ENCODE data around the gene ISCA1.

Gene ISCA1

GRCh38 chr9:86282077-86282978 is at the start of gene ISCA1:
TSS of gene ISCA1 (minus strand) at chr9:86282538. CDS start at chr9:86282458, 80 bp downstream.
- CTCF ChIA-PET = interaction anchor here (1.4 kb wide), 1 partner anchor 82 kb away, joined by 4 read pairs; no protein-coding TSS in a partner anchor

DNA sequence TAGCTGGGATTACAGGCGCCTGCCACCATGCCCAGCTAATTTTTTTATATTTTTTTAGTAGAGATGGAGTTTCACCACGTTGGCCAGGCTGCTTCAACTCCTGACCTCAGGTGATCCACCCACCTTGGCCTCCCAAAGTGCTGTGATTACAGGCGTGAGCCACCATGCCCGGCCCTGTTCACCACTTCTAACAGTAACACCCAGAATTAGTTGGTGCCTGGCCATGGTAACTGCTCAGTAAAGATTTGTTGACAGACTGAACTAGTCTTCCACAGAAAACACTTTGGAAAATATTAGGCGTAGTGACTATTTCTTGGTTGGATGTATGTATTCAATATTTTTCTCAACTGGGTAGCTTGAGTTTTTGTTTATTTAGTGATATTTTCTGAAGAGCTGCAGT is 47.8 kb upstream of the ISCA1 start:
- TF ChIP-seq, protein P1, sequence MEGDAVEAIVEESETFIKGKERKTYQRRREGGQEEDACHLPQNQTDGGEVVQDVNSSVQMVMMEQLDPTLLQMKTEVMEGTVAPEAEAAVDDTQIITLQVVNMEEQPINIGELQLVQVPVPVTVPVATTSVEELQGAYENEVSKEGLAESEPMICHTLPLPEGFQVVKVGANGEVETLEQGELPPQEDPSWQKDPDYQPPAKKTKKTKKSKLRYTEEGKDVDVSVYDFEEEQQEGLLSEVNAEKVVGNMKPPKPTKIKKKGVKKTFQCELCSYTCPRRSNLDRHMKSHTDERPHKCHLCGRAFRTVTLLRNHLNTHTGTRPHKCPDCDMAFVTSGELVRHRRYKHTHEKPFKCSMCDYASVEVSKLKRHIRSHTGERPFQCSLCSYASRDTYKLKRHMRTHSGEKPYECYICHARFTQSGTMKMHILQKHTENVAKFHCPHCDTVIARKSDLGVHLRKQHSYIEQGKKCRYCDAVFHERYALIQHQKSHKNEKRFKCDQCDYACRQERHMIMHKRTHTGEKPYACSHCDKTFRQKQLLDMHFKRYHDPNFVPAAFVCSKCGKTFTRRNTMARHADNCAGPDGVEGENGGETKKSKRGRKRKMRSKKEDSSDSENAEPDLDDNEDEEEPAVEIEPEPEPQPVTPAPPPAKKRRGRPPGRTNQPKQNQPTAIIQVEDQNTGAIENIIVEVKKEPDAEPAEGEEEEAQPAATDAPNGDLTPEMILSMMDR (IDR thresholded peaks at IDR 0.05; ENCODE audit: insufficient read depth, low read length, missing control alignments) = no peak
- ChIA-PET CTCF (no interaction called here), POLR2A (no interaction called here)
- no peak for DNase-seq (ENCODE audit: low read depth, low spot score)
- H3K4me3 ChIP-seq (ENCODE audit: low read depth, low read length) = no peak overlapping the region

More at GRCh38 chr9:86282077-86282978, at the start of gene ISCA1:
- H3K4me3 ChIP-seq (ENCODE audit: low read depth, low read length) = peak within 1 kb of the TSS; percentile 96
- TF ChIP-seq, protein P1 (IDR thresholded peaks at IDR 0.05; ENCODE audit: insufficient read depth, low read length, missing control alignments) = no peak
- POLR2A ChIA-PET = interaction anchor here (0.7 to 1.0 kb wide), 3 partner anchors 19 to 39 kb away, joined by 3 to 4 read pairs (median 4); no protein-coding TSS in a partner anchor
- peak; percentile 33 for DNase-seq (ENCODE audit: low read depth, low spot score)

GRCh38 chr9:86329649-86330048 is 47.3 kb upstream of the ISCA1 start:
- DNase-seq (ENCODE audit: low read depth, low spot score) = no peak
- TF ChIP-seq, protein P1 (IDR thresholded peaks at IDR 0.05; ENCODE audit: insufficient read depth, low read length, missing control alignments) = no peak
- ChIA-PET CTCF (no interaction called here), POLR2A (no interaction called here)
- H3K4me3 ChIP-seq (ENCODE audit: low read depth, low read length) = no peak overlapping the region

- CTCF ChIA-PET = interaction anchor here (3.0 kb wide), 1 partner anchor 12 kb away, joined by 14 read pairs; no protein-coding TSS in a partner anchor
- DNase-seq (ENCODE audit: low read depth, low spot score) = no peak
- TF ChIP-seq, protein P1 (IDR thresholded peaks at IDR 0.05; ENCODE audit: insufficient read depth, low read length, missing control alignments) = no peak
Measured at GRCh38 chr9:86328156-86328555, 45.8 kb upstream of the ISCA1 start.

DNA sequence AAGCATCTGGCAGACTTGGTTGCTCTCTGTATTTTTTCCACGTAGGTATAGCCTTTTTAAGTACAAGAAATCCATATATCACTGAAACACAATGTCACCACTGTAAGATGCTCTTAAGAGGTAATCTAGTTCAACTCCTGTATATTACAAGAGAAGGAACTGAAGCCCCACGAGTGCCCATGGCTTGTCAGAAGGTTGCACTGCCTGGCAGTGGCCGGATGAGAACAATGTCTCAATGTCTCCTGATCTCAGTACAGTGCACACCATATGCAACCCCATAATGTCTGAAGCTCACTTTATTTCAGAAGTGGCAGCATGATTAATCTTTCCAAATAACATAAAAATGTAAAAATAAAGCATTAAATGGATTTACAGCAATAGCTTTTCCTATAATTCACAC is 44.2 kb upstream of the ISCA1 start:
- no peak for DNase-seq (ENCODE audit: low read depth, low spot score)
- ChIA-PET POLR2A (no interaction called here), CTCF (interaction anchor here (3.0 kb wide), 1 partner anchor 14 kb away, joined by 14 read pairs; no protein-coding TSS in a partner anchor)
- TF ChIP-seq, protein P1 (IDR thresholded peaks at IDR 0.05; ENCODE audit: insufficient read depth, low read length, missing control alignments) = no peak
- H3K4me3 ChIP-seq (ENCODE audit: low read depth, low read length) = no peak overlapping the region

More at GRCh38 chr9:86328156-86328555, 45.8 kb upstream of the ISCA1 start:
- H3K4me3 ChIP-seq (ENCODE audit: low read depth, low read length) = no peak overlapping the region
- POLR2A ChIA-PET = no interaction called here

DNA sequence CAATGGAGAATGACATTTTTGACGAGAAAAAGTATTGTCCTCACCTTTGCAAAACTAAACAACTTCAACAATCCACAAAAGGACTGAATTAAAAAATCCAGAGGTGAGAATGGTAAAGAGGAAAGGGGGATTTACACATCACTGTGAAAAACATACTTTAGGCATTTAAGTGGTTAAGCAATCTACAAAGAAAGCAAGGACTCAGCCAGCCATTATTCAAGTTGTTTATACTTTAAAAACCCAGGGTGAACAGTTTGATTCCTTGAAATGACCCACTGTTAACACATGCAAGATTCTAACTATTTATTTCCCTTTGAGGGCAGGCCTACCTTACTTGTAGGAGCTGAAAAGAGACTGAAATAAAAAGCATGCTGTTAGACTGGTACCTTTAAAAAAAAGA is 42.6 kb upstream of the ISCA1 start:
- DNase-seq (ENCODE audit: low read depth, low spot score) = no peak
- ChIA-PET POLR2A (interaction anchor here (0.6 kb wide), 1 partner anchor 13 kb away, joined by 3 read pairs; no protein-coding TSS in a partner anchor), CTCF (interaction anchor here (3.0 kb wide), 1 partner anchor 15 kb away, joined by 14 read pairs; no protein-coding TSS in a partner anchor)
- TF ChIP-seq, protein P1 (IDR thresholded peaks at IDR 0.05; ENCODE audit: insufficient read depth, low read length, missing control alignments) = no peak
- no peak overlapping the region for H3K4me3 ChIP-seq (ENCODE audit: low read depth, low read length)

Data from AG04449 (cell line).